ENCODE data around the gene PGR.

- TF ChIP-seq CTCF (conservative IDR thresholded peaks at IDR 0.05; ENCODE audit: low read depth, low read length): no peak
- no peak for TF ChIP-seq EZH2 (IDR thresholded peaks at IDR 0.05; ENCODE audit: low read length, unreplicated experiment)
- no peak for TF ChIP-seq EZH2phosphoT487 (IDR thresholded peaks at IDR 0.05; ENCODE audit: borderline replicate concordance, low read length)
Observed at GRCh38 chr11:101091781-101092180, 37.8 kb downstream of the PGR start.
